Measurements from ENCODE around the gene RTP2.

DNA sequence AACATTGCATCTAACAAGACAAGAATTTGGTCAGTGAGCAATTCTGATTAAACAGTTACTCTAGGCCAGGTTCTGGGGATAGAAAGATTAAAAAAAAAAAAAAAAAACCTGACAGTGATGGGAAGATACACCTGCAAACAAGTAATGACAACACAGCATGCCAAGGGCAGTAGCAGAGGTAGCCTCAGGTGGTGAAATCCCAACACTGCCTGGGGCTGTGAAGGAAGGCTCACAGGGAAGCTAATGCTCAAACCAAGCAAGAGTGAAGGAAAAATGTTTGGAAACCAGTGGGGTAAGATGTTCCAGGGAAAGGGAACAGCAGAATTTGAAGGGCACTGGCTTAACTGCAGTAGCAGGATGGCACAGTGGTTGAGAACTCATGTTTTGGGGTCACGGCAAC lies 8.9 kb downstream of the RTP2 start:
- TF ChIP-seq, protein P1, sequence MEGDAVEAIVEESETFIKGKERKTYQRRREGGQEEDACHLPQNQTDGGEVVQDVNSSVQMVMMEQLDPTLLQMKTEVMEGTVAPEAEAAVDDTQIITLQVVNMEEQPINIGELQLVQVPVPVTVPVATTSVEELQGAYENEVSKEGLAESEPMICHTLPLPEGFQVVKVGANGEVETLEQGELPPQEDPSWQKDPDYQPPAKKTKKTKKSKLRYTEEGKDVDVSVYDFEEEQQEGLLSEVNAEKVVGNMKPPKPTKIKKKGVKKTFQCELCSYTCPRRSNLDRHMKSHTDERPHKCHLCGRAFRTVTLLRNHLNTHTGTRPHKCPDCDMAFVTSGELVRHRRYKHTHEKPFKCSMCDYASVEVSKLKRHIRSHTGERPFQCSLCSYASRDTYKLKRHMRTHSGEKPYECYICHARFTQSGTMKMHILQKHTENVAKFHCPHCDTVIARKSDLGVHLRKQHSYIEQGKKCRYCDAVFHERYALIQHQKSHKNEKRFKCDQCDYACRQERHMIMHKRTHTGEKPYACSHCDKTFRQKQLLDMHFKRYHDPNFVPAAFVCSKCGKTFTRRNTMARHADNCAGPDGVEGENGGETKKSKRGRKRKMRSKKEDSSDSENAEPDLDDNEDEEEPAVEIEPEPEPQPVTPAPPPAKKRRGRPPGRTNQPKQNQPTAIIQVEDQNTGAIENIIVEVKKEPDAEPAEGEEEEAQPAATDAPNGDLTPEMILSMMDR (IDR thresholded peaks at IDR 0.05), result no peak
- no peak for TF ChIP-seq POLR2AphosphoS5 (IDR thresholded peaks at IDR 0.05; ENCODE audit: insufficient read depth in 1 of 2, low read depth in 1 of 2)
- TF ChIP-seq POLR2A (IDR thresholded peaks at IDR 0.05), result no peak
